Left colon (tissue), 2 donors: ENCODE results near the gene DUSP16. TPM values are rescaled to one million over a fixed set of nuclear protein-coding genes. Genes with fewer than 3 reads are reported as not detected.
"Not testable (repeated sequence)": the region's sequence is repeated elsewhere in the genome, so short reads cannot be mapped to it uniquely, and the experiment has no call there.

Experiments
- ATAC-seq: fragments of 200-7000 bp; cut with Tn5 transposase; one replicate; pipeline ENCODE4 v1.9.1; 2020; ENCODE audit warnings: mild to moderate bottlenecking, moderate library complexity
- DNase-seq, 2 donors: peaks; one replicate each; pipeline ENCODE4 v3.0.0-alpha.2; 2020
- intact Hi-C, 2 donors: fragments of 100-400 bp; cut with DNase I in 1 of 2; cut with micrococcal nuclease in 1 of 2; formaldehyde crosslinking; loops; one replicate each; pipeline versions ENCODE4 v1.11.2 to v1.14.0; 2022; cut with DNase I, micrococcal nuclease
- total RNA-seq, 2 donors: library from RNA; stranded (reverse); fragmentation: NEBNext Ultra II Directional; extraction: Animal tissue kit (Norgen Biotek cat#: 25700); gene quantifications; one replicate each; pipeline ENCODE4 v1.2.1, GENCODE V29; 2021
- donor health status: DM: no; HTN: no; CAD: no.
- donor health status: DM: yes; HTN: yes; CAD: no.

Gene DUSP16
- total RNA-seq, 2 donors from 2014 or later, result 38.6 to 73.5 TPM

- DNase-seq (no peak), ATAC-seq (no peak)
- intact Hi-C loops, result no loop called here
These were observed 79.7 kb downstream of the DUSP16 start for GRCh38 chr12:12482959-12483358.

DNA sequence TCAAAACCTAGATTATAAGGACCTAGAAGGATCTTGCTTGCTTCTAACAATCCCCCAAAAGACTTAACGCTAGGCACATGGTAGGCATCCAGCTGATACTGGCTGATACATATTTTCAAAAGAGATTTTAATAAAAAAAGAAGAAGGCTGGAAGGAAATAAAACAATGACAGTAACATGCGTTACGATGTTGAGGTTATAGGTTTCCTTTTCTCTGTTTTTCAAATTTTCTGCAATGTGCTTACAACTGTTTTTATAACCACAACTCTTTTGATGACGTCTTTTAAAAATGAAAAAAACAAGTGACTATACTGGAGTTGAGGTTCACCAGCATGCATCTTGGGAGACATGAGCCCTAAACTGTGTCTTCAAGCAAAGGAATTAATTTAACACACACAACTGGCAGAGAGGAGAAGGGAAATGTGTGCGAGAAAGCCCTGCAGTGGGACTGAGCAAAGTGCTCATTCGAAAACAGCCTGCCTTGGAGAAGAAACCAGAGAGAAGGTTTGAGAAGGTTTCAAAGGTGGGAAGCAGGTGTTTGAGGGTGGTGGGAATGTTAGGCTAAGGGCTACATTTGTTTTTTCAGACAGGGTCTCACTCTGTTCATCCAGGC lies 80.4 kb downstream of the DUSP16 start:
- ATAC-seq, result no peak
- no peak for DNase-seq
- intact Hi-C loops, result no loop called here

DNA sequence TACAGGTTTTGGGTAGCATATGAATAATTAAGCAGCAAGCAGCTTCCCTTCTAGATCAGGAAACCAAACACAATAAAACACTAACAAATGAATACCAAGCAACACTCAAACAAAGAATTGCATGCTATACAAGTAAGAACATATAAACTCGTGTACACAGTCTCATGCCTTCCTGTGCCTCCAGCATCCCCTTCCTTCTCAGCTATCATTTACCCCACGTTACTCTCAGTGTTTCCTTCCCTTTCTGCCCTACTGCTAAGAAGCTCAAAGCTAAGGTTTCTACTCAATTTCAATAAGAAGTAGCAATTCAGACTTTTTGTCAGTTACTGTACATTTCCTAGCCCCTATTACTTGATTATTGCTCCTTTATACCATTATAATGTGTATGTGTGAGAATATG lies 81.0 kb downstream of the DUSP16 start:
- no peak for ATAC-seq
- intact Hi-C loops, result no loop called here

GRCh38 chr12:12480074-12480473 lies 82.6 kb downstream of the DUSP16 start:
- no peak for DNase-seq
- ATAC-seq, result no peak
- intact Hi-C loops, result no loop called here

More for the DNA sequence above, 81.0 kb downstream of the DUSP16 start:
- no peak for DNase-seq

DNA sequence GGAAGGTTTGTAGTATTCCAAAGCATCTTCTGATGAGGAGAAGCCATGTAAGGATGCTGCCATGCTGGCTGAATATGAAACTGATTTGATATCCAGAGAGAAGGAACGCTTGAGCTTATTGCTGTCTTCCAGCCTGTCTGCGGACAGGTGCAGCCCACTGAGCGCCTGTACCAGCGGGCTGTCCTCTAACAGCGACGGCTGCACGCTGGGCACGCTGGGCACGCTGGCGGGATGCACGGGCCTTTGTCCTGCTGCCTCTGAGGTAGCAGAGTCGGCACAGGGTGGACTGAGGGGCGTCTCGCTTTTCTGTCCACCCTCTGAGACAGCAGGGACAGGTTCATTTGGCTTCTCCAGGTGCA lies 85.2 kb downstream of the DUSP16 start:
- intact Hi-C loops, result no loop called here
- no peak for DNase-seq
- ATAC-seq, result no peak

GRCh38 chr12:12476857-12477531 lies 85.7 kb downstream of the DUSP16 start:
- ATAC-seq, result no peak
- intact Hi-C loops, result no loop called here
- no peak for DNase-seq

DNA sequence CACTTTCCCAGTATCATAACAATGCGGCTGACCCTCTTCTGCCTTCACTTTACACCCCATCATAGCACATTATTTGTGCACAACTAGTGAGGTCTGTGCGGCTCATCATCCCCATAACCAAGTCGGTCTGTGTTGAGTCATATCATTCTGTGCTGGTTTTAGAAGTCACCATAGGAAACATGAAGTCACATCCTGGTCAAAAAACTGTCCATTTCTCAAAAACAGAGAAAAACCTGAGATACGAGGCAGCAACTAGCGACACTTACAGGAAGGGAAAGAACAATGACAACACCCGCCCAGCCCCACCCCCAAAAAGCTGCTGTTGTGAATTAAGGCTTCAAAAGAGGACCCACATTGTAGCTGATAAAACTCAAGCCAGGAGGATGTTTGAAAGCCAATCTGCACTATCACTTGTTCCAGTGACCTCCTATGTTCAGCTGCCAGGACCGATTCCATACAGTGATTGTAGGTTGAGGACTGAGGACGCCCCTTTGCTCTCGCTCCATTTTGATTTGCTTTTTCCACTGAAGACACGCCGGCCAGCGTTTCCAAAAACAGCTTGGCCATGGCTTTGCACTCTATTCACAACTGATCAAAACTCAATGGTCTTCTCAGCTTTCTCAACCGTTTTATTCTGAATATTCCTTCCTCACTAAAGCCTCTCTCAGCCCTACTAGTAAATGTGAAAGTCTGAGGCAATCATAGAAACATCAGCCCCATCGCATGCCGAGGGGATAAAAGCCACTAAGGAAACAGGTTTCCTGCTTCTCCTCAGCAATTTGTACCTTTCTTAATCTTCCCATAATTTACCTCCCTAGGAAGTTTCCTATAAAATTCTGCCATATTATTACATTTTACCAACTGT lies 87.5 kb downstream of the DUSP16 start:
- intact Hi-C loops, result no loop called here
- ATAC-seq, result peak; percentile 21
- no peak for DNase-seq

- intact Hi-C loops, result no loop called here
- ATAC-seq (peak; percentile 3), DNase-seq (no peak)
These were observed 88.2 kb downstream of the DUSP16 start for GRCh38 chr12:12474471-12474928.

GRCh38 chr12:12473223-12473622 lies 89.4 kb downstream of the DUSP16 start:
- no peak for ATAC-seq
- DNase-seq, result no peak
- intact Hi-C loops, result no loop called here

- ATAC-seq, result peak; percentile 9
- DNase-seq, intact Hi-C loops: not testable (repeated sequence)
These were observed 90.4 kb downstream of the DUSP16 start for GRCh38 chr12:12471982-12472961.

DNA sequence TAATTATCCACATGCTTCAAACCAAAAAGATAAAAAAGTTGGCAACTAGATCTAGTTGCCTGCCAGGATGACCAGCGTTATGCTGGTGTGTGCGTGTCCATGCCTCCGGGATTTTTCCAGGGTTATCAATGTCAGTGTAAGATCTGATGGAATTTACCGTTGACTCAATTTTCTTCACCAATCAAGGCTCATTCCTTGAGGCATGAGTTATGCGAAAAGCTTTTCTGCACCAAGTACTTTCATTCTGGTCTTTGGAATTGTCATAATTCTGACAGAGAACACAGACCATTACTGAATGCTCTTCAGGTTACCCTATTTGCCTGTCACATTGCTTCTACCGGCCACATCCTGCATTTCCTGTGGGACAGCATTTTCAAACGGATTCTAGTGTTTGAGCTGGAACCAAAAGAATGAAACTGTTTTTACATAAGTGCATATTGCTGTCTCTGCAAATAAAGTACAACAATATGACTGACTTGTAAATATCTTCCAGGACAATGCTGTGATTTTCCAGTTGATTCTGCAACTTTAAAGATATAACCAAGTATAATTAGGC lies 91.8 kb downstream of the DUSP16 start:
- ATAC-seq (no peak), DNase-seq (no peak)
- intact Hi-C loops, result no loop called here

DNA sequence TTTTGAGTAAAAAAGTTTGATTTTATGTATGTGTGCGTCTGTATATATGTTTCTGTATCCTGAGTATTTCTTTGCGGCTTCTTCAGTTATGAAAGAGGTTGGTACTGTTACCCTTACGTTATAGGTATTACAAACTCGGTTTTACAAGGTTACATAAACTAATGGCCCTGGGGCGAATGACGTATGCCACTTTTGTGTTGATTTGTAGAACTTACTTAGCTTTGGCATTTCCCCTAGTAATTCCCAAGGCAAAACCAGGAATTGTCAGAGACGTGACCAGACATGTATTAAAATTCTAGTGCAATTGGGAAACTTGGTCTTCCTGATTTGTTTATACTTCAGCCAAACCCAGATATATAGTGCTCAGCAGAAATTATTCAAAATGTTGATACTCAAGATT lies 93.3 kb downstream of the DUSP16 start:
- DNase-seq (no peak), ATAC-seq (no peak)
- intact Hi-C loops, result no loop called here

DNA sequence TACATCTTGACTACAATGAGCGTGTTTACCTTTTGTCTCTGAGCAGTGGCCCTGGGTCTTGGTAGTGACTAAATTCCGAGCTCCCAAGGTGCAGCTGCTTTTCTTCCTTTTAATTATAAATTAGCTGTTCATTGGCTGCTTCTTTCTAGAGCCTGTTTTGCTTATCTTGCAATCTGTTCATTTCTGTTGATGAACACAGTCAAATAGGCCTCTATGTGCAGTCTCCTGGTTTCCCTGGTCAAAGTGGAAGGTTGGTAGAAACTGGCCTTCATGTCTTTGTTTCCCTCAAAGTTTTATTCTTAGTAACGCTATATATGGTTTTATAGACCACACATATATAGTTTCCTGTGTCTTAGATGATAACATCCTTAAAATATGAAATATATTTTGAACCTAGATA lies 94.1 kb downstream of the DUSP16 start:
- DNase-seq (no peak), ATAC-seq (no peak)
- intact Hi-C loops, result no loop called here

DNA sequence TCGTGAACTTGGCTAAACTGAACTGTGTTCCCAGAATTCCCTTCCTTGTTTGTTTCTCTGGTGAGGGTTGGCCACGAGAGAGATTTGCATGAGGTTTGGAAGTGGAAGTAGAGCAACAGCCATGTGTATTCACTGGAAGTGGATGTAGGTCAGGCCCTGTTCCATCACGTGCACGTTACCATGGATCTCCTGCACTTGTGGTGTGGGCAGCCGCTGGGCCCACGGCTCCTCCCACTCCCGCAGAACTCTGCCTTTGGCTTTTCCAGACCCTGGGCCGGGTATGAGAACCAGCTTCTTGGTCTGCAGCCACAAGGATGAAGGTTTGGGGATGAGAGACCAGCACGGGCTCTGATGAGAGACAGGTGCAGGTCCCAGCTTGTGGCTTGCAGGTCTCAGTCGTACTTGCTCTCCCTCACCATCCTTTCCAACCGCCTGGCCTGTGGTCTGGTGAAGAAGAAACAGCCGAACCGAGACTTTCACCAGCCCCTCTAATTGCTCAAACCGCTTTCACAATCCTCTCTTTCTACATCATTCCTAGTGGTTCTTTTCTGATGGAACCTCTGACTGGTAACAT lies 94.9 kb downstream of the DUSP16 start:
- DNase-seq (peak in 1 of 2 donors; percentile 26), ATAC-seq (peak; percentile 20)
- intact Hi-C loops, result no loop called here

GRCh38 chr12:12467264-12467663 lies 95.4 kb downstream of the DUSP16 start:
- no peak for DNase-seq
- intact Hi-C loops, result no loop called here
- ATAC-seq, result no peak

GRCh38 chr12:12466157-12466556 lies 96.5 kb downstream of the DUSP16 start:
- ATAC-seq (peak; percentile 20), DNase-seq (no peak)
- intact Hi-C loops, result no loop called here

DNA sequence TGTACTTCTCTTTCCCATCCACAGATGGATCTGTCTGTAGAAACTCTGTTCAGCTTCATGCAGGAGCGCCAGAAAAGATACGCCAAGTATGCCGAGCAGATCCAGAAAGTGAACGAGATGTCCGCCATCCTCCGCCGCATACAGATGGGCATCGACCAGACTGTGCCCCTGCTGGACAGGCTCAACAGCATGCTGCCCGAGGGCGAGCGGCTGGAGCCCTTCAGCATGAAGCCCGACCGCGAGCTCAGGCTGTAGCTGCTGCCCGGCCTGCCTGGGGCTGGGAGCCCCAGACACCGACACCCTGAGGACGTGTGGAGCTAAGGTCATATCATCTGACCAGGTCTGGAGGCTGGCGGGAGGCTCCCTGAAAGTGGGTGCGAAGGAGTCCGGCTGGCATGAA lies 97.1 kb downstream of the DUSP16 start:
- intact Hi-C loops, result no loop called here
- ATAC-seq, result no peak
- no peak for DNase-seq

GRCh38 chr12:12461923-12462315 lies 100.7 kb downstream of the DUSP16 start:
- intact Hi-C loops, result no loop called here
- DNase-seq (no peak), ATAC-seq (no peak)
